Ishikawa (cell line): ENCODE results near the gene CCK.

Experiments used
- CREB1 ChIP-seq: IDR thresholded peaks from 2 replicates; pipeline ENCODE4 v1.6.1; 2012; ENCODE audit warnings: low read depth
- EP300 ChIP-seq: IDR thresholded peaks from 2 replicates; pipeline ENCODE4 v1.6.1; 2012; ENCODE audit warnings: borderline replicate concordance
- FOXM1 ChIP-seq: IDR thresholded peaks from 2 replicates; pipeline ENCODE4 v1.6.1; 2012; ENCODE audit warnings: low read depth, borderline replicate concordance
- MAX ChIP-seq: IDR thresholded peaks from 2 replicates; pipeline ENCODE4 v1.6.1; 2012
- NFIC ChIP-seq: IDR thresholded peaks from 2 replicates; pipeline ENCODE4 v1.6.1; 2012
- RAD21 ChIP-seq: IDR thresholded peaks from 2 replicates; pipeline ENCODE4 v1.6.1; 2012; ENCODE audit warnings: low read depth
- REST ChIP-seq: IDR thresholded peaks from 2 replicates; pipeline ENCODE4 v1.6.1; 2012; ENCODE audit warnings: low read depth, mild to moderate bottlenecking
- TAF1 ChIP-seq: IDR thresholded peaks from 2 replicates; pipeline ENCODE4 v1.6.1; 2012; ENCODE audit warnings: low read depth, mild to moderate bottlenecking
- TEAD4 ChIP-seq: IDR thresholded peaks from 2 replicates; pipeline ENCODE4 v1.6.1; 2012
- USF1 ChIP-seq: IDR thresholded peaks from 2 replicates; pipeline ENCODE4 v1.6.1; 2012
- YY1 ChIP-seq: IDR thresholded peaks from 2 replicates; pipeline ENCODE4 v1.6.1; 2012; ENCODE audit warnings: low read depth
- ZBTB7A ChIP-seq: IDR thresholded peaks from 2 replicates; pipeline ENCODE4 v1.6.1; 2012; ENCODE audit warnings: low read depth

GRCh38 chr3:42298259-42298658 lies 32.3 kb upstream of the CCK start:
- TF ChIP-seq RAD21 (no peak), TEAD4 (no peak), MAX (no peak), FOXM1 (no peak), TAF1 (no peak), CREB1 (no peak), EP300 (no peak), REST (no peak), USF1 (no peak), YY1 (no peak), NFIC (no peak), ZBTB7A (no peak)
